ENCODE data around the gene OR2L13. TPM values are rescaled to one million over a fixed set of nuclear protein-coding genes. Genes with fewer than 3 reads are reported as not detected.
"Not testable (repeated sequence)": the region's sequence is repeated elsewhere in the genome, so short reads cannot be mapped to it uniquely, and the experiment has no call there.

The OR2L13 gene
- total RNA-seq, result not detected

GRCh38 chr1:248094884-248095283, at the start of gene OR2L13:
TSS of gene OR2L13 (plus strand) at chr1:248095184. CDS start at chr1:248099376, 4,192 bp downstream.
- DNase-seq, result no peak

- DNase-seq, result no peak
These were observed 49.8 kb upstream of the OR2L13 start for GRCh38 chr1:248045209-248045608.

- DNase-seq, result no peak
These were observed 48.4 kb upstream of the OR2L13 start, which contains the start of gene OR2L3 for GRCh38 chr1:248046536-248046935. TSS of gene OR2L3 (plus strand) at chr1:248046836. CDS start at chr1:248060682, 13,846 bp downstream.

GRCh38 chr1:248047008-248047407, 48.0 kb upstream of the OR2L13 start:
- no peak for DNase-seq

- DNase-seq, result no peak
These were observed 40.3 kb upstream of the OR2L13 start for GRCh38 chr1:248054671-248055070.

GRCh38 chr1:248055261-248055660, 39.7 kb upstream of the OR2L13 start:
- DNase-seq, result no peak

GRCh38 chr1:248065071-248065470, 29.9 kb upstream of the OR2L13 start:
- DNase-seq, result no peak

- no peak for DNase-seq
These were observed 29.4 kb upstream of the OR2L13 start for GRCh38 chr1:248065604-248066003.

- DNase-seq, result not testable (repeated sequence)
These were observed 11.1 kb upstream of the OR2L13 start for GRCh38 chr1:248083864-248084263.

GRCh38 chr1:248098529-248098928, 3.5 kb downstream of the OR2L13 start:
- no peak for DNase-seq

- DNase-seq, result no peak
These were observed 7.9 kb downstream of the OR2L13 start for GRCh38 chr1:248102847-248103246.

- no peak for DNase-seq
These were observed 16.2 kb downstream of the OR2L13 start for GRCh38 chr1:248111157-248111556.

- no peak for DNase-seq
These were observed 19.9 kb downstream of the OR2L13 start for GRCh38 chr1:248114890-248115289.

- DNase-seq, result no peak
These were observed 32.7 kb downstream of the OR2L13 start for GRCh38 chr1:248127653-248128052.

- DNase-seq, result no peak
These were observed 41.8 kb downstream of the OR2L13 start for GRCh38 chr1:248136811-248137210.

GRCh38 chr1:248140846-248141245, 45.9 kb downstream of the OR2L13 start:
- no peak for DNase-seq

- no peak for DNase-seq
These were observed 48.3 kb downstream of the OR2L13 start for GRCh38 chr1:248143311-248143710.

GRCh38 chr1:248144513-248145198, 49.7 kb downstream of the OR2L13 start, which contains the start of gene OR2M5:
TSS of gene OR2M5 (plus strand) at chr1:248145148. CDS start at chr1:248145148, 0 bp downstream.
- no peak for DNase-seq

Small RNA genes within 50 kb of the gene (small RNA-seq; reads per million reads assigned to genes)
- not detected for gene RF00019 (ENCODE audit: low replicate concordance)

Other genes starting within 250 kb of the OR2L13 start
- gene TRIM58, start 238.0 kb upstream of the OR2L13 start, total RNA-seq, result 7.7 TPM
- gene OR2W3, start 199.6 kb upstream of the OR2L13 start, total RNA-seq, result 1.8 TPM
- gene OR2T8, start 174.9 kb upstream of the OR2L13 start, total RNA-seq, result not detected
- gene OR2AJ1, start 170.3 kb upstream of the OR2L13 start, total RNA-seq, result not detected
- not detected for gene OR2L8, start 146.3 kb upstream of the OR2L13 start, total RNA-seq
- gene OR2AK2, start 130.0 kb upstream of the OR2L13 start, total RNA-seq, result not detected
- not detected for gene OR2L5, start 81.5 kb upstream of the OR2L13 start, total RNA-seq
- not detected for gene OR2L2, start 65.1 kb upstream of the OR2L13 start, total RNA-seq
- gene OR2L3, start 48.3 kb upstream of the OR2L13 start, total RNA-seq, result not detected
- gene OR2M5, start 50.0 kb downstream of the OR2L13 start, total RNA-seq, result not detected
- not detected for gene OR2M2, start 79.6 kb downstream of the OR2L13 start, total RNA-seq
- not detected for gene OR2M3, start 102.1 kb downstream of the OR2L13 start, total RNA-seq
- not detected for gene OR2M4, start 136.2 kb downstream of the OR2L13 start, total RNA-seq
- gene OR2T33, start 182.8 kb downstream of the OR2L13 start, total RNA-seq, result not detected
- not detected for gene OR2T12, start 208.2 kb downstream of the OR2L13 start, total RNA-seq
- not detected for gene OR2M7, start 229.4 kb downstream of the OR2L13 start, total RNA-seq

Measured in skin of body (tissue), 3 donors.